RWPE1 (cell line): ENCODE measurements around the gene ABCA6.

Experiments
- CTCF ChIA-PET: fragments of 350-600 bp; sonication (Branson Sonifier 250); formaldehyde crosslinking; extraction: SDS; loops from one replicate; lab custom pipeline; 2021; lab: Yijun Ruan, JAX
- POLR2A ChIA-PET: fragments of 400-600 bp; formaldehyde crosslinking; extraction: SDS; loops from one replicate; lab custom pipeline; 2020; ENCODE audit warnings: antibody characterized with exemption; ENCODE audit not compliant: low non-redundant PET; lab: Yijun Ruan, JAX
- DNase-seq: peaks from one replicate; pipeline ENCODE4 v3.0.0; 2012; ENCODE audit warnings: low spot score
- H3K27ac ChIP-seq: fragments of 450-650 bp; 2 replicates; pipeline ENCODE4 v1.5.1; 2017
- TF ChIP-seq, protein P1 (sequence below): fragments of 450-650 bp; conservative IDR thresholded peaks from 2 replicates; pipeline ENCODE4 v1.5.1; 2017; ENCODE audit warnings: low read depth, mild to moderate bottlenecking

Gene ABCA6

DNA sequence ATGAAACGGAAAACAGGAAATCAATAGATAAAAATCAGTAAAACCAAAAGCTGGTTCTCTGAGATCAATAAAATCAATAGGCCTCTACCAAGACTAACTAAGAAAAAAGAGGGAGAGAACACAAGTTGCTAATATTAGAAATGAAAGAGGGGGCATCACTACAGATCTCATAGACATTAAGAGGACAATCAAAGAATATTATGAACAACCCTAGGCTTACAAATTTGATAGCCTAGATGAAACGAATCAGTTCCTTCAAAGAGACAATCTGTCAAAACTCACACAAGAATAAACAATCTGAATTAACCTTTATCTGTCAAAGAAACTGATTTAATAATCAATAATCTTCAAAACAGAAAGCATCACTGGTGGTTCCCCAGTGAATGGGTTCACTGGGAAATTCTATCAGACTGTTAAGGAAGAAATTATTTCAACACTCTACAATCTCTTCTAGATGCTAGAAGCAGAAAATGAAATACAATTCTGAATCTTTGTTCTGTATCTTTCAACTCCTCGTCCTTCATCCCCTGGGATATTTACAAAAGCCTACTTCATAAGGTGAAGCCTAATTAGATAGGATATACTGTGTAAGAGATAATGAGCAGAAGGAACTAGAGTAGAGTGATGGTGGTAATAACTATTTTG, 85.4 kb downstream of the ABCA6 start:
- TF ChIP-seq, protein P1, sequence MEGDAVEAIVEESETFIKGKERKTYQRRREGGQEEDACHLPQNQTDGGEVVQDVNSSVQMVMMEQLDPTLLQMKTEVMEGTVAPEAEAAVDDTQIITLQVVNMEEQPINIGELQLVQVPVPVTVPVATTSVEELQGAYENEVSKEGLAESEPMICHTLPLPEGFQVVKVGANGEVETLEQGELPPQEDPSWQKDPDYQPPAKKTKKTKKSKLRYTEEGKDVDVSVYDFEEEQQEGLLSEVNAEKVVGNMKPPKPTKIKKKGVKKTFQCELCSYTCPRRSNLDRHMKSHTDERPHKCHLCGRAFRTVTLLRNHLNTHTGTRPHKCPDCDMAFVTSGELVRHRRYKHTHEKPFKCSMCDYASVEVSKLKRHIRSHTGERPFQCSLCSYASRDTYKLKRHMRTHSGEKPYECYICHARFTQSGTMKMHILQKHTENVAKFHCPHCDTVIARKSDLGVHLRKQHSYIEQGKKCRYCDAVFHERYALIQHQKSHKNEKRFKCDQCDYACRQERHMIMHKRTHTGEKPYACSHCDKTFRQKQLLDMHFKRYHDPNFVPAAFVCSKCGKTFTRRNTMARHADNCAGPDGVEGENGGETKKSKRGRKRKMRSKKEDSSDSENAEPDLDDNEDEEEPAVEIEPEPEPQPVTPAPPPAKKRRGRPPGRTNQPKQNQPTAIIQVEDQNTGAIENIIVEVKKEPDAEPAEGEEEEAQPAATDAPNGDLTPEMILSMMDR: no peak
- ChIA-PET CTCF (interaction anchor here (0.6 kb wide), 1 partner anchor 155 kb away, joined by 6 read pairs; no protein-coding TSS in a partner anchor), POLR2A (no interaction called here)
- no peak for DNase-seq
- no peak overlapping the region for H3K27ac ChIP-seq

DNA sequence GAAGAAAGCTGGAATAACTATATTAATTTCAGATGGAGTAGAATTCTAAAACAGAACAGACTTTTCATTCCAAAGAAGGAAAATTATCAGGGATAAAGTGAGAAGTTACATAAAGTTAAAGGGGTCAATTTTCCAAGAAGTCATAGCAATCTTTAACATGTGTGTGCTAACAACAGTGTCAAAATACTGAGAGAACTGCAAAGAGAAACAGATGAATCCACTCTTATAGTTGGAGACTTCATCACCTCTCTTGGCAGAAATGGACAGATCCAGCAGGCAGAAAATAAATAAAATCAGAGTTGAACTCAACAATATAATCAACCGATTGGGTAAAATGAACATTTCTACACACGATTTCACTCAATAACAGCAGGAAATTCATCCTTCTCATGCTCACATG, 86.4 kb downstream of the ABCA6 start:
- CTCF ChIA-PET: no interaction called here

DNA sequence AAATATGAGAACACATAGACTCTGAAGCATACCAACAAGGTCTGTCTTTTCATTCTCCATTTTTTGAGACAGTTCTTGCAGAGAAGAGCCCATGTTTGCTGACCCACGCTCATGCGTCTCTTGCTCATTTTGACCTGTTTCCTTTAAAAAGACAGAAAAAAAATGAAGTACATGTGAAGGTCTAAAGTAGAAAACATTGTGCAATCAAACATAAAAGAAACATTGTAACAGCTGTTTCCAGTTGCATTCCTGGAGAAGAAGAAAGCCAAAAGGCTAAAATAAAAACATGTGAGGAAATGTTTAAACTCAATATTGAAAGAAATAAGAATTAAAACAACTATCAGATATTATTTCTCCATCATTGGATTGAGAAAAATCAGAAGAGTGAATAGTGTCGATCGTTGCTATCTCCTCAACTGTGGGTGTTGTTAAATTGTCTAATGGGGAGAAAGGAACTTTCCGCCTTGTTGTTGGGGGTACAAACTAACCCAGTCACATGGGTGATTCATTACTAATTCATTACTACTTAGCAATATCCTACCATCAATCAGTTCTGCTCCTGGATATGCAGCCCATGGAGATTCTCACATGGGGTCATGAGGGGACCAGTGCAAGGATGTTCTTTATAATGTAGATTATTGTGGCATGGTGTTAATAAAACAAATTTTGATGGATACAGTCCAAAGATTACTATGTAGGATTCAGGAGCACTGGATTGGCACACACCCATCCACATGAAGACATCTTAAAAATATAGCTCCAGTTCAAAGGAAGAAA, 90.5 kb downstream of the ABCA6 start:
- TF ChIP-seq, protein P1: no peak
- no peak overlapping the region for H3K27ac ChIP-seq
- DNase-seq: no peak
- ChIA-PET CTCF (interaction anchor here (0.7 kb wide), 1 partner anchor 187 kb away, joined by 3 read pairs; no protein-coding TSS in a partner anchor), POLR2A (no interaction called here)

More for the DNA sequence above, 86.4 kb downstream of the ABCA6 start:
- no peak overlapping the region for H3K27ac ChIP-seq
- no peak for DNase-seq
- POLR2A ChIA-PET: no interaction called here
- TF ChIP-seq, protein P1: no peak

DNA sequence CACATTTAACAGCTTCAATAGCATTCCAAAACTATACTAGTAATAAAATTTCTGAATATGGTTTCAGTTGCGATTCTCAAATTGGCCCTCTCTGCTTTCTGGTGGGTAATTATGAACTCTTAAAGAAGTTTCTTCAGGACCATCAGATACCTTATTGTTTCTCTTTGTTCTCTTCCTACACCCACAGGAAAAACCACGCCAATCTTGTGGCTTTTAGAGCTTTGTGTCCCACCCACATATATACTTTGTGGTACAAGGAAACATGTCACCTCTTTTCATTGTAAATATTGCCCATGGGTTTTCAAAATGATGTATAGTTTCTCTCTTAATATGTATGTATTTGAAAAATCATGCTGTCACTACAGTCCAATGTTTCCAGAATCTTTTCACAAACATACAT, 93.1 kb downstream of the ABCA6 start:
- POLR2A ChIA-PET: no interaction called here
- H3K27ac ChIP-seq: no peak overlapping the region
- TF ChIP-seq, protein P1: no peak
- CTCF ChIA-PET: no interaction called here
- DNase-seq: no peak

DNA sequence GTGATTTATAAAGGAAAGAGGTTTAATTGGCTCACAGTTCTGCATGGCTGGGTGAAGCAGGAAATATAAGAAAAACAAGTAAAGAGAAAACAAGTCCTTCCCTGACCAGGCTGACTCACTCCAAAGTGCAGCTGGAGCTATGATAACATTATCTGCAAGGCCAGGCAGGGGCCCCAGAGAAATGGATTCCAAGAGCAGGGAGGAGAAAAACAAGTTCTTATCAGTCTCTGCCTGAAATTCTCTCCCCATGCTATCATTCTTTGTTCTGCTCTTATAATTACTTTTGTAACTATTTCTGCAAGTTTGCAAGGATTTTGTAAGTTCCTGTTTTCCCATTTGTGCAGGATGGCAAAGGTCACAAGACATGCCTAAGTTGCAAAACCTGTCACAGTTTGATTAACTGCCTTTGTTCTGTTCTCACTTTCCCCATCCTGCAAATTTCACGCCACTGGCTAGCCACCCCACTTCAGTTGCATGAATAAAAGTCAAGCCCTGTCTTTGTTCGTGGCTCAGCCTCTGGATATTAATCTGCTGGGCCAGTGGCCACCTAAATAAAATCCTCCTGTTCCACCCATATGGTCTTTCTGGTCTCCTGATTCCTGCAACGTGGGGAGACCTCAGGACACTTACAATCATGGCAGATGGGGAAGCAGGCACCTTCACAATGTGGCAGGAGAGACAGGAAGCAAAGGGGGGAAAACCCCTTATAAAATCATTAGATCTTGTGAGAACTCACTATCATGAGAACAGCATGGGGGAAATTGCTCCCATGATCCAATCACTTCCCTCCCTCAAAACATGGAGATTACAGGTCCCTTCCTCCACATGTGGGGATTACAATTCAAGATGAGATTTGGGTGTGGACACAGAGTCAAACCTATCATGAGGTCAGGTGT, 94.1 kb downstream of the ABCA6 start:
- ChIA-PET CTCF (no interaction called here), POLR2A (no interaction called here)
- peak overlapping the region; percentile 87 for H3K27ac ChIP-seq
- TF ChIP-seq, protein P1: no peak
- peak; percentile 20 for DNase-seq

DNA sequence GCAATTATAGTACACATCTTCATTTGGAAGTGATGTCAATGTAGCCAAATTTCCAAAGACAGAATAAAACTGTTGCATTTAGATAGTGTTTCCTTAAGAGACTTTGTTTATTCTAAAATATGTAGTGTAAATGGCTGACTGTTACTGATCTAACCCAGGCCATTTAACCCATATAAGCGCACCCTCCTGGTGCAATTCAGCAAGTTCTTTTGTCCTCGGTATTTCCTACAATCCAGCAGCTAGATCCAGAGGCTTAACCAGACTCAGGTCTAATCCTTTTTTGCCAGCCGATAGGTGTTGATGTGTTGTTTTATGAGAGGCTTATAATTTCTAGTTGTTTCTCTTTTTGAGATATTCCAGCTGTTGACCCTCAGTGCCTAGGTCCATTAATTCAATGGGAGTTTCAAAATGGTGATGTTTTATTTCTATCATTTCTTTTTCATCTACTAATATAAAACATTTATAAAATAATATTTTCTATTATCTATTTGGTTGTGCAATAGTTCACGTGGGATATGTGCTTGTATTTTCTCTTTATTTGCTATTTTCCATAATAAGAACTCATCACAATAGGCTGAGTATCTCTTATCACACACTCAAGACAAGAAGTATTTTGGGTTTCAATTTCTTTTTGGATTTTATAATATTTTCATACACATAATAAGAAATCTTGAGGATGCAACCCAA, 95.4 kb downstream of the ABCA6 start:
- H3K27ac ChIP-seq: no peak overlapping the region
- TF ChIP-seq, protein P1: no peak
- CTCF ChIA-PET: no interaction called here
- POLR2A ChIA-PET: no interaction called here
- DNase-seq: no peak
